Stimulated activated CD8-positive, alpha-beta memory T cell treated with anti-CD3 and anti-CD28 coated beads, Interleukin-4, amount 100 ng/mL, for 24 hours (primary cell): ENCODE measurements around the gene CUX1.
A peak's percentile ranks its signal among the peaks of the same experiment; 100 is the strongest.

Experiments used
- DNase-seq: peaks from one replicate; pipeline ENCODE4 v3.0.0-alpha.2; 2020; ENCODE audit warnings: low read depth

Gene CUX1, protein sequence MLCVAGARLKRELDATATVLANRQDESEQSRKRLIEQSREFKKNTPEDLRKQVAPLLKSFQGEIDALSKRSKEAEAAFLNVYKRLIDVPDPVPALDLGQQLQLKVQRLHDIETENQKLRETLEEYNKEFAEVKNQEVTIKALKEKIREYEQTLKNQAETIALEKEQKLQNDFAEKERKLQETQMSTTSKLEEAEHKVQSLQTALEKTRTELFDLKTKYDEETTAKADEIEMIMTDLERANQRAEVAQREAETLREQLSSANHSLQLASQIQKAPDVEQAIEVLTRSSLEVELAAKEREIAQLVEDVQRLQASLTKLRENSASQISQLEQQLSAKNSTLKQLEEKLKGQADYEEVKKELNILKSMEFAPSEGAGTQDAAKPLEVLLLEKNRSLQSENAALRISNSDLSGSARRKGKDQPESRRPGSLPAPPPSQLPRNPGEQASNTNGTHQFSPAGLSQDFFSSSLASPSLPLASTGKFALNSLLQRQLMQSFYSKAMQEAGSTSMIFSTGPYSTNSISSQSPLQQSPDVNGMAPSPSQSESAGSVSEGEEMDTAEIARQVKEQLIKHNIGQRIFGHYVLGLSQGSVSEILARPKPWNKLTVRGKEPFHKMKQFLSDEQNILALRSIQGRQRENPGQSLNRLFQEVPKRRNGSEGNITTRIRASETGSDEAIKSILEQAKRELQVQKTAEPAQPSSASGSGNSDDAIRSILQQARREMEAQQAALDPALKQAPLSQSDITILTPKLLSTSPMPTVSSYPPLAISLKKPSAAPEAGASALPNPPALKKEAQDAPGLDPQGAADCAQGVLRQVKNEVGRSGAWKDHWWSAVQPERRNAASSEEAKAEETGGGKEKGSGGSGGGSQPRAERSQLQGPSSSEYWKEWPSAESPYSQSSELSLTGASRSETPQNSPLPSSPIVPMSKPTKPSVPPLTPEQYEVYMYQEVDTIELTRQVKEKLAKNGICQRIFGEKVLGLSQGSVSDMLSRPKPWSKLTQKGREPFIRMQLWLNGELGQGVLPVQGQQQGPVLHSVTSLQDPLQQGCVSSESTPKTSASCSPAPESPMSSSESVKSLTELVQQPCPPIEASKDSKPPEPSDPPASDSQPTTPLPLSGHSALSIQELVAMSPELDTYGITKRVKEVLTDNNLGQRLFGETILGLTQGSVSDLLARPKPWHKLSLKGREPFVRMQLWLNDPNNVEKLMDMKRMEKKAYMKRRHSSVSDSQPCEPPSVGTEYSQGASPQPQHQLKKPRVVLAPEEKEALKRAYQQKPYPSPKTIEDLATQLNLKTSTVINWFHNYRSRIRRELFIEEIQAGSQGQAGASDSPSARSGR (N-terminal part only)

GRCh38 chr7:101817471-101818286, at the start of gene CUX1:
Gene CUX1 (plus strand): TSS chr7:101817626. CDS start chr7:101817640, 14 bp downstream.
- DNase-seq, result peak; percentile 11

- no peak for DNase-seq
Observed at GRCh38 chr7:101768280-101768679, 49.1 kb upstream of the CUX1 start.

GRCh38 chr7:101770466-101770865, 47.0 kb upstream of the CUX1 start:
- DNase-seq, result no peak

DNA sequence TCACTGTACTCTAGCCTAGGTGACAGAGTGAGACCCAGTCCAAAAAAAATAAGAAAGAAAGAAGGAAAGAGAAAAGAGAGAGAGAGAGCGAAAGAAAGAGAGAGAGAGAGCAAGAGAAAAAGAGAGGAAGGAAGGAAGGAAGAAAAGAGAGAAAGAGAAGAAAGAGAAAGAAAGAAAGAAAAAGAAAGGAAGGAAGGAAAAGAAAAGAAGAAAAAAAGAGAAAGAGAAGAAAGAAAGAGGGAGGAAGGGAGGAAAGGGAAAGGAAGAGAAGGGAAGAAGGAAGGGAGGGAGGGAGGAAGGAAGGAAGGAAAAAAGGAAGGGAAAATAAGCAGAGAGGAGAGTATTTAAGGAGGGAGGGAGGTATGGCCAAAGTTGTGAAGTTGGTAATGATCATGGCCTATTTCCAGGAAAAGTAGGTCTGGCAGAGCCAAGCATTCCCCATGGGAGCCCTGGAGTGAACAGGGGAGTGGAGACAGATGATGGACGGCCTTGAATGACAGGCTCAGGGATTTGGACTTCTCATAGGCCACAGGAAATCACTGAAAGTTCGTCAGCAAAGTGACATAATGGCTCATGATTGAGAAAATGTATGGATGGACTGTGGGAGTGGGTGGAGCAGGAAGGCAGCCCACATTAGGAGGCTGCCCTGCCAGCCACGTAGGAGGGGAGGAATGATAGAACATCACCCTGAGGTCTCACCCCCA, 44.8 kb upstream of the CUX1 start:
- DNase-seq, result no peak

DNA sequence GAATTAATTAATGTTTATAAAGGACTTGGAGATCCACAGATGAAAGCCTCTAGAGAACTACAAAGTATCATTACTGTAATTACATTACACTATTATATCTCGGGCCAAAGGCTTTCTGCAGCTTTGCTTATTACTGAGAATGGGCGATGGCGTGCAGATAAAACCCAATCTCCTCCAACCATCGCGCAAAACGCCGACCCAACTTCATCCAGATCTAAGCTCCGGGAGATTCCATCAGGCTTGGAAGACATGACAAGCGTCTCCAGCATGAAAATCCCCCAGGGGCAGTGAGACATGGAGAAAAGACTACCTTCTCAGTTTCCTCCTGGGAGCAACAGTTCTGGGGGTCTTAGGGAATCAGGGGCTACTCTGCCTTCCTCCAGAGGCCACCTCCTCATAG, 42.2 kb upstream of the CUX1 start:
- no peak for DNase-seq

DNA sequence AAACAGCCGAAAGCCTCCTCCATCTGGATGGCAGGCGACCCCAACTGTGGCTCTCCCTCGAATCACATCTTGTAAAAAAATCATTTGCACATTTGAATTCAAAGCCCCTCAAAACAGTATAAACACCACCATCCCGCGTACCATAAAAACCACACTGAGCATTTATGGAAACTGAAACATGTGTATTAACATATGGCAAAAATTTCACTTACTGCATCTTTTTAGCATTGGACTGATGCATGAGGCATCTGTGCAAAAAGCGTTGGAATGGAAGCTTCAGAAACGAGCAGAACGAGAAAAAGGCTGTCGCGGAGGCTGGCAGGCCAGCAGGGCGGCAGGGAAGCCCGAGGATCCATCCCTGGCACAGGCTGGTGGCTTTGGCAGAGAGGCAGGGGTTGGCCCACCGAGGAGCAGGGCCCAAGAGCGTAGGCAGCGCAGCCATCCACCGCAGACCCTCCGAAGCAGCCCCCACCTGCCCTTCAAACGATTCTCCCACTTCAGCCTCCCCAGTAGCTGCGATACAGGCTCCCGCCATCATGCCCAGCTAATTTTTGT, 39.3 kb upstream of the CUX1 start:
- DNase-seq, result no peak

- DNase-seq, result no peak
Observed at GRCh38 chr7:101779267-101779666, 38.2 kb upstream of the CUX1 start.

DNA sequence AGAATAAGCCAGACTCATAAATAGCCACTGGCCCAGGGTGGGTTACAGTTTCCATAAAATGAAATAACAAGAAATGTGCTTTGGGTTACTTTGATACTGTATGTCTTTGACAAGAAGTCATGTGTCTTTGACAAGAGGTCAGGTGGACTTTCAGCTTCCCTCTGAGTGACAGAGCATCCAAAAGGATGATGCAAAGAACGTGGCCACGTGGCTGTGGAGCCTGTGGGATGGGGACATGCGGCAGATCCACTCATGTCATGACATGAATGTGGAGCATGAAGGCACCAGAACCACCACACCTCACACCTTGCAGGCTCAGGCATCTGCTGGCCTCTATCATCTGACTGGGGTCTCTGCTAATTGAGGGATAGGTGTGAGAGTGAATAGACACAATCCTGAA, 37.1 kb upstream of the CUX1 start:
- no peak for DNase-seq

DNA sequence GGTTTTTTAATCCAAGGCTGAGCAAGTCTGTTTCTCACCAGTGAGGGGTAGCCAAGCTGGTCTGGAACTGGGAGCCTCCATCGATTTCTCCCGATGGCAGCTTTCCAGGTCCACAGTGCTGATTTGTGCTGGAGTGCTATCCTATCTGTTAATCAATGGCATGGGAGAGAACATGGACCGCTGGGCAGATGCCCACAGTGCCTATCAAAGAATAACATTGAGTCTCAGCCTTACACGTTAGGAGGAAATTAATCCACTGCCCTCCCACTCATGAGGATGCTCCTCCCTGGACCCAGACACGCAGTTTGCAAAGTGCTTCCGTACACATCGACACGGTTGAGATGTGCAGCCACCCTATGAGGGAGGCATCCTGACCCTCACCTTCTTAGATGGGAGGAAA, 36.0 kb upstream of the CUX1 start:
- no peak for DNase-seq

DNA sequence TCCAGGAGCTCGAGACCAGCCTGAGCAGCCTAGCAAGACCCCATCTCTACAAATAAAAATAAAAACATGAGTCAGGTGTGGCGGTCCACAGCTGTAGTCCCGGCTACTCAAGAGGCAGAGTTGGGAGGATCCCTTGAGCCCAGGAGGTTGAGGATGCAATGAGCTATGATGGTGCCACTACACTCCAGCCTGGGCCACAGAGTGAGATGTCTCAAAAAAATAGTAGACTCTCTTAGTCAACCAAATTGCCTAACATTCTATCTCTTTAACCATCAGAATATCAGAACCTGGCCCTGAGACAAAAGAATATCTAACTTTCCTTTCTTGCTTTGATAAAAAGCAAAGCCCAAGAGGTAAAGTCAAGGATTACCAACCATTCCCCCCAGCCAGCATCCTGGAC, 35.0 kb upstream of the CUX1 start:
- no peak for DNase-seq

- DNase-seq, result no peak
Observed at GRCh38 chr7:101782896-101783295, 34.5 kb upstream of the CUX1 start.

DNA sequence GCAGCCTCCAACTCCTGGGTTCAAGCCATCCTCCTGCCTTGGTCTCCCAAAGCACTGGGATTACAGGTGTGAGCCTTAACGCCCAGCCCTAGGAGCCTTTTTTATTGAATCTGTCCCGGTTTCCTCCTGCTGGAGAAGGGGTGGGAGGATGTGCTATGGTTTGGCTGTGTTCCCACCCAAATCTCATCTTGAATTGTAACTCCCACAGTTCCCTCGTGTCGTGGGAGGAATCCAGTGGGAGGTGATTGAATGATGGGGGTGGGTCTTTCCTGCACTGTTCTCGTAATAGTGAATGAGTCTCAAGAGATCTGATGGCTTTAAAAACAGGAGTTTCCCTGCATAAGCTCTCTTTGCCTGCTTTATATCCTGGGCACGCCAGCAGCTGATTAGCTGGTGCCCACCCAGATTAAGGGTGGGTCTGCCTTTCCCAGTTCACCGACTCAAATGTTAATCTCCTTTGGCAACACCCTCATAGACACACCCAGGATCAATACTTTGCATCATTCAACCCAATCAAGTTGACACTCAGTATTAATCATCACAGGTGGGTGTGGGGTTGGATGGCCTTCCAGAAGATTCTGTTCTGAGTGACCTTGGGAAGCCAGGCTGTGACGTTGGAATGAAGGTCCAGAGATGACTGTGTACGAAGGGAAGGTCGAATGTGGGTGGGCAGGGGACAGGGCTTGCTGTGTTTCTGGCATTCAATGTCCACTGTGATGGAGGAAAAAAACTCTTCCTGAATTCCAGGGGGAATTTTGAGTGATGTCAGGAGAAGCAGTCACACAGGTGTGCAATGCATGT, 33.8 kb upstream of the CUX1 start:
- no peak for DNase-seq

DNA sequence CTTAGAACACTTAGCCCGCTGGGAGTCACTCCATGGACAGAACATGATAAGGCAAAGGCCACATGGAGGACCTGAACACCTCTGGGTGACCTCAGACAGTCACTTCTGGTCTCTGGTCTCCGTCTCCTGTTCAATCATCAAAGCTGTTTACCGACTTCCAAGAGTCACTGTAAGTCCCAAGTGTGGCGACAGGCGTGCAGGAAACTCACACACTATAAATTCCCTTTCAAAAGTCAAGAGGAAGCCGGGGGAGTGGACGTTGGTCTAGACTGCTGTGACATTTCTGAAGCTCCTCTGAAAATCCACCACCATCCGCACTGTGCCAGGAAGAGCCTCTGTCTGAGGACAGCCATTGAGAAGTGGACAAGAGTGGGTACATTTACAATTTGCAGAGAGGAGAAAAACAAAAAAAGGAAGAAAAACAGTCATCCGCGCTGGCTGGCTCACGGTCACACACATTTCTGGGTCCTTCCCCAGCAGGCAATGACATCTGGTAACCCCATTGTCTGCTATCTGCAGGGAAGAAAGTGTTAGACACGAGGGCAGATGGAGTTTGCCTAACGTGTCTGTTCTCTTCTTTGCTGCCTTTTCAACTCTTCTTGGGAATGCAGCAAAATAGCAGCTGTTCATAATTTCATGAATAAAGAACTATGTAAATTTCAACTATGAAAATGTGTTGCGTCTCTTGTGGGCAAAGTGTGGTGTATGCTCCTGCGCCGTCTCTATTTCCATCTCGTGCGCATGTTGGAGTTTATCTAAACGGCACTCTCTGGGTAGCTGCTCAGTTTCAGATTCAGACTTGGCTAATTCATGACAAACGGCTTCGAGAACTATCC, 32.9 kb upstream of the CUX1 start:
- DNase-seq, result no peak

DNA sequence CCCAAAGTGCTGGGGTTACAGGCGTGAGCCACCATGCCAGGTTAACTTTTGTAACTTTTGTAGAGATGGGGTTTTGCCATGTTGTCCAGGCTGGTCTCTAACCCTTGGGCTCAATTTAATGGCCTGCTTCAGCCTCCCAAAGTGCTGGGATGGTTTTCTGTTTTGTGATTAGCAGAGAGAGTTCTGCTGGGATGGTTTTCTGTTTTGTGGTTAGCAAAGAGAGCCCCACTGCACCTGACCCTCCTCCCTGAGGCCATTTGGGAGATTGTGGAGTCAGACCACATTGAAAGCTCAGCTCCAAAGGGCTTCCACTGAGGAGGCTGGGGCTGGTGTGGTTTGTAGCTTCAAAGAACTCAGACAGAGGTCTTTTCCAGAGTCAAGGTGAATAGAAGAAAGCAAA, 29.6 kb upstream of the CUX1 start:
- DNase-seq, result no peak

- no peak for DNase-seq
Observed at GRCh38 chr7:101788517-101788916, 28.9 kb upstream of the CUX1 start.

- DNase-seq, result no peak
Observed at GRCh38 chr7:101790566-101791293, 26.7 kb upstream of the CUX1 start.

GRCh38 chr7:101792051-101792681, 25.3 kb upstream of the CUX1 start:
- DNase-seq, result no peak
